ENCODE data around the gene JCAD. TPM values are rescaled to one million over a fixed set of nuclear protein-coding genes. Genes with fewer than 3 reads are reported as not detected.

The JCAD gene
- polyA plus RNA-seq, 2 donors = 1.0 to 2.7 TPM

DNA sequence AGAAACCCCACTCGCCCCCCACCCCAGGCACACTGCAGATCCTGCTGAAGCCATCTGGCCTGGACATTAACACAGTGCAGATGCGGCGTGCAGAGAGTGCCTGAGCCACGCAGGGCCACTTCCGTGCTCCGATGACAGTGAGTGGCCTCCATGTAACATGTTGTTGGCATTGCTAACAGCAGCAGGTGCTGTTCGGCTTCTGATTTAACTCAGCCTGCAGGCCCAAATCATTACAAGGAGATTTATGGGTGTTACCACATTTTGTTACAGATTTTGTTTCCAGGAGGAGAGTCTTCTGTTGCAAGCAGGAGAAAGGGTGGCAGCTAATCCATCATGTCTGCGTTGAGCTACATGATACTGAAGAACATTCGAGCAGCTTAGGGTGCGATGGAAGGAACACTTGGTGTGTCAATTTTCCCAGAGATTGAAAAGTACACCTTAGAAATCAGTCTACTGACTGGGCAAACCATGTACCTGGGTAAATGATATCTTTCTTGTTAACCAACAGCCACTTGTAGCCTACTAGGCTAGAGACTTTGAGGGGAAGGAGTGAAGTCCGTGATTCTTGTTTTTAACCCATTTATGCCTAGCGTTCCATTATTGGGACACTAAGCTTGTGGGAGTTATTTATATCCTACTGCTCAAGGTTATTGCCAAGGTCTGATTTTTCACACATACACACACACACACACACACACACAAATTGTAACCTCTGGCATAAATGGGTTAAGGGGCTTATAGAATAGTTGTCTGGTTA, 90.0 kb downstream of the JCAD start:
- Histone ChIP-seq H3K4me1 (ENCODE audit: control insufficient read depth in 2 of 2, insufficient read depth in 2 of 2, low read length in 1 of 2) (peaks cover 0 to 4% of the 10 kb centered on the region in 2 donors), H3K36me3 (ENCODE audit: control insufficient read depth in 2 of 2, insufficient read depth in 2 of 2, low read length in 1 of 2) (no peaks in the 10 kb centered on the region), H3K9me3 (ENCODE audit: control insufficient read depth in 2 of 2, insufficient read depth in 1 of 2, low read depth in 1 of 2, low read length in 1 of 2) (no peaks in the 10 kb centered on the region), H3K27me3 (ENCODE audit: control insufficient read depth in 1 of 2, insufficient read depth in 2 of 2, low read length in 2 of 2) (no peaks in the 10 kb centered on the region), H3K27ac (ENCODE audit: low read depth in 2 of 2, low read length in 1 of 2) (no peak overlapping the region), H3K4me3 (ENCODE audit: low read depth in 1 of 2, low read length in 2 of 2) (no peak overlapping the region)
- 83 to 90% methylated on average over 12 of the region's 12 CpGs for WGBS, 2 donors

DNA sequence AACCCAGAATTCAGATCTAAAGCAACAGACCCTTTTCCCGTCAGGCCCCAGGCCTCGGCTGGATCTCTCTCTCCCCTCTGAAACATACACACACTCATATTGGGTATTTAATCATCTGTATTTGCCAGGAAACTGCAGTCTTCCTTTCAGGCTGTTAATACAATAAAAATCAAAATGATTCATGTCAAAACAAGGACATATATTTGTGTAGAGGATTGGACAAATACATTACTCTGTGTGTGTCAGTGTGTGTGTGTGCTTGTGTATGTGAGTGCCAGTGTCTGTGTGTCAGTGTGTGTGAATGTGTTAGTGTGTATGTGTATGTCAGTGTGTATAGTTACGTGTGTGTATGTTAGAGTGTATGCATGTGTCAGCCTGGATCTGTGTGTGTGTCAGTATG, 90.8 kb downstream of the JCAD start:
- Histone ChIP-seq H3K27me3 (ENCODE audit: control insufficient read depth in 1 of 2, insufficient read depth in 2 of 2, low read length in 2 of 2) (no peaks in the 10 kb centered on the region), H3K27ac (ENCODE audit: low read depth in 2 of 2, low read length in 1 of 2) (no peak overlapping the region), H3K9me3 (ENCODE audit: control insufficient read depth in 2 of 2, insufficient read depth in 1 of 2, low read depth in 1 of 2, low read length in 1 of 2) (no peaks in the 10 kb centered on the region), H3K4me3 (ENCODE audit: low read depth in 1 of 2, low read length in 2 of 2) (no peak overlapping the region), H3K36me3 (ENCODE audit: control insufficient read depth in 2 of 2, insufficient read depth in 2 of 2, low read length in 1 of 2) (no peaks in the 10 kb centered on the region), H3K4me1 (ENCODE audit: control insufficient read depth in 2 of 2, insufficient read depth in 2 of 2, low read length in 1 of 2) (no peaks in the 10 kb centered on the region)
- WGBS, 2 donors = 64 to 69% methylated on average over 3 of the region's 3 CpGs

DNA sequence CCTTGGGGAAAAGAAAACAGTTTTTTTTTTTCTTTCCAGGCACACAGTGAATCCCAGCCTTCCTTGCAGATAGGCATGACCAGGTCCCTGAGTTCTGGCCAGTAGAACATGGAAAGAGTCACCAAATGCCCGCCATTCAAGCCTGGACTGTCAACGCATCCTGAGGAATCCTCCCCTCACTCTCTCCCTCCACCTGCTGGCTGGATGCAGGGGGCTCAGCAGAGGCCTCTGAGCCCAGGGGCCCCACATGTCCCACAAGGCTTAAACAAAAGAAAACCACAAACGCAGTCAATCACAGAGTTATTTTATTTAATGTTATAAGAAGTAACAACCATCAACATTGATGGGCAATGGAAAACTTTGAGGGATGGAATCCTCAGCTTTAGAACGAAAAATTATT, 93.1 kb downstream of the JCAD start:
- Histone ChIP-seq H3K27ac (ENCODE audit: low read depth in 2 of 2, low read length in 1 of 2) (no peak overlapping the region), H3K36me3 (ENCODE audit: control insufficient read depth in 2 of 2, insufficient read depth in 2 of 2, low read length in 1 of 2) (no peaks in the 10 kb centered on the region), H3K9me3 (ENCODE audit: control insufficient read depth in 2 of 2, insufficient read depth in 1 of 2, low read depth in 1 of 2, low read length in 1 of 2) (no peaks in the 10 kb centered on the region), H3K4me3 (ENCODE audit: low read depth in 1 of 2, low read length in 2 of 2) (no peak overlapping the region), H3K4me1 (ENCODE audit: control insufficient read depth in 2 of 2, insufficient read depth in 2 of 2, low read length in 1 of 2) (no peaks in the 10 kb centered on the region), H3K27me3 (ENCODE audit: control insufficient read depth in 1 of 2, insufficient read depth in 2 of 2, low read length in 2 of 2) (no peaks in the 10 kb centered on the region)
- WGBS, 2 donors = 92 to 94% methylated on average over 4 of the region's 4 CpGs

Data from esophagus (tissue), 2 donors.